Liver (tissue), 9 donors: ENCODE data around the gene METTL4. TPM values are rescaled to one million over a fixed set of nuclear protein-coding genes. Genes with fewer than 3 reads are reported as not detected.

Experiments
- DNase-seq: peaks from one replicate; pipeline ENCODE4 v3.0.0-alpha.2; 2017; ENCODE audit warnings: low spot score
- H3K27ac ChIP-seq, 2 donors: one replicate each; pipeline ENCODE4 v1.7.0; 2013; ENCODE audit warnings: inconsistent platforms in 2 of 2, low read length in 2 of 2, control low read depth in 1 of 2, low read depth in 1 of 2, mild to moderate bottlenecking in 1 of 2
- H3K27me3 ChIP-seq, 4 donors: one replicate each; pipeline versions ENCODE4 v1.6.1 to v1.7.0; 2013; ENCODE audit warnings: low read length in 3 of 4, inconsistent platforms in 1 of 4, mild to moderate bottlenecking in 1 of 4, moderate library complexity in 1 of 4; ENCODE audit not compliant: control insufficient read depth in 4 of 4, insufficient read depth in 4 of 4
- H3K36me3 ChIP-seq, 4 donors: one replicate each; pipeline versions ENCODE4 v1.6.1 to v1.7.0; 2013; ENCODE audit warnings: low read length in 3 of 4, mild to moderate bottlenecking in 3 of 4, low read depth in 1 of 4, moderate library complexity in 1 of 4; ENCODE audit not compliant: control insufficient read depth in 4 of 4, insufficient read depth in 3 of 4
- H3K4me1 ChIP-seq, 4 donors: one replicate each; pipeline versions ENCODE4 v1.6.1 to v1.7.0; 2013; ENCODE audit warnings: low read length in 3 of 4, mild to moderate bottlenecking in 3 of 4, moderate library complexity in 1 of 4; ENCODE audit not compliant: control insufficient read depth in 4 of 4, insufficient read depth in 4 of 4
- H3K4me3 ChIP-seq, 3 donors: one replicate each; pipeline versions ENCODE4 v1.6.1 to v1.7.0; 2013; ENCODE audit warnings: low read length in 3 of 3, control low read depth in 1 of 3, low read depth in 1 of 3, mild to moderate bottlenecking in 1 of 3
- H3K9ac ChIP-seq, 2 donors: one replicate each; pipeline ENCODE4 v1.7.0; 2013; ENCODE audit warnings: low read length in 2 of 2, mild to moderate bottlenecking in 2 of 2, moderate library complexity in 2 of 2, control low read depth in 1 of 2, low read depth in 1 of 2
- H3K9me3 ChIP-seq, 4 donors: one replicate each; pipeline versions ENCODE4 v1.6.1 to v1.7.0; 2013; ENCODE audit warnings: low read length in 3 of 4; ENCODE audit not compliant: control insufficient read depth in 4 of 4
- EGR1 ChIP-seq, 2 donors: IDR thresholded peaks; 2 replicates each; pipeline ENCODE4 v1.6.1; 2016 to 2018; ENCODE audit warnings: antibody characterized with exemption in 2 of 2, low read depth in 2 of 2
- FOXA2 ChIP-seq: IDR thresholded peaks from 2 replicates; pipeline ENCODE4 v1.6.1; 2016; ENCODE audit warnings: antibody characterized with exemption
- GABPA ChIP-seq, 2 donors: IDR thresholded peaks in 1 of 2; conservative IDR thresholded peaks in 1 of 2; 2 replicates each; pipeline ENCODE4 v1.6.1; 2016; ENCODE audit warnings: antibody characterized with exemption in 2 of 2, mild to moderate bottlenecking in 1 of 2, moderate library complexity in 1 of 2
- HNF4A ChIP-seq, 2 donors: conservative IDR thresholded peaks; 2 replicates each; pipeline ENCODE4 v1.6.1; 2016; ENCODE audit warnings: antibody characterized with exemption in 2 of 2, mild to moderate bottlenecking in 2 of 2
- HNF4G ChIP-seq: IDR thresholded peaks from 2 replicates; pipeline ENCODE4 v1.6.1; 2016; ENCODE audit warnings: antibody characterized with exemption
- JUND ChIP-seq, 2 donors: IDR thresholded peaks; 2 replicates each; pipeline ENCODE4 v1.6.1; 2016; ENCODE audit warnings: antibody characterized with exemption in 2 of 2
- RXRA ChIP-seq, 2 donors: IDR thresholded peaks; 2 replicates each; pipeline ENCODE4 v1.6.1; 2017 to 2018; ENCODE audit warnings: antibody characterized with exemption in 2 of 2, mild to moderate bottlenecking in 1 of 2
- SP1 ChIP-seq: IDR thresholded peaks from 2 replicates; pipeline ENCODE4 v1.6.1; 2018; ENCODE audit warnings: antibody characterized with exemption, mild to moderate bottlenecking
- TAF1 ChIP-seq: conservative IDR thresholded peaks from 2 replicates; pipeline ENCODE4 v1.6.1; 2016; ENCODE audit warnings: antibody characterized with exemption, mild to moderate bottlenecking
- YY1 ChIP-seq: IDR thresholded peaks from 2 replicates; pipeline ENCODE4 v1.6.1; 2016; ENCODE audit warnings: antibody characterized with exemption, mild to moderate bottlenecking
- WGBS: extraction: QIAGEN DNeasy Blood & Tissue Kit; methylation state at CpG from one replicate; pipeline ENCODE4 v1.1.7; 2013; 5-methylcytosine and 5-hydroxymethylcytosine counted together
- polyA plus RNA-seq, 2 donors: library from polyadenylated mRNA; stranded (reverse) in 1 of 2; unstranded in 1 of 2; fragments of 200-250 nt in 1 of 2; fragments of >200 nt in 1 of 2; fragmentation: Nextera tagmentation in 1 of 2; extraction: Ambion mirVana in 1 of 2; gene quantifications; one replicate each; pipeline versions ENCODE4 v1.2.1 to v1.2.3, GENCODE V29; 2013 to 2015
- total RNA-seq, 2 donors: library from RNA; depleted of rRNA; stranded (reverse); fragments of >200 nt; gene quantifications; one replicate each; pipeline ENCODE4 v1.2.3, GENCODE V29; 2014
- TF ChIP-seq, protein P1 (sequence below): IDR thresholded peaks from 2 replicates; pipeline ENCODE4 v1.6.1; 2016; ENCODE audit warnings: antibody characterized with exemption
- TF ChIP-seq, protein P2 (sequence below): IDR thresholded peaks from 2 replicates; pipeline ENCODE4 v1.6.1; 2016; ENCODE audit warnings: antibody characterized with exemption, mild to moderate bottlenecking
- TF ChIP-seq, protein P3 (sequence below): fragments of 150-350 bp; IDR thresholded peaks from 2 replicates; pipeline ENCODE4 v1.5.1; 2017; ENCODE audit warnings: improper control_type of control experiment, low read depth, low read length; ENCODE audit not compliant: missing input control
- TF ChIP-seq, protein P4 (sequence below): IDR thresholded peaks from 2 replicates; pipeline ENCODE4 v1.6.1; 2016; ENCODE audit warnings: antibody characterized with exemption
- donor health status: healthy.
- donor health status: healthy.
- donor health status: healthy.
- donor health status: healthy.
- donor health status: healthy.

METTL4 gene
- total and polyA plus RNA-seq, 4 donors, result 1.9 to 13.9 (median 3.5) TPM

DNA sequence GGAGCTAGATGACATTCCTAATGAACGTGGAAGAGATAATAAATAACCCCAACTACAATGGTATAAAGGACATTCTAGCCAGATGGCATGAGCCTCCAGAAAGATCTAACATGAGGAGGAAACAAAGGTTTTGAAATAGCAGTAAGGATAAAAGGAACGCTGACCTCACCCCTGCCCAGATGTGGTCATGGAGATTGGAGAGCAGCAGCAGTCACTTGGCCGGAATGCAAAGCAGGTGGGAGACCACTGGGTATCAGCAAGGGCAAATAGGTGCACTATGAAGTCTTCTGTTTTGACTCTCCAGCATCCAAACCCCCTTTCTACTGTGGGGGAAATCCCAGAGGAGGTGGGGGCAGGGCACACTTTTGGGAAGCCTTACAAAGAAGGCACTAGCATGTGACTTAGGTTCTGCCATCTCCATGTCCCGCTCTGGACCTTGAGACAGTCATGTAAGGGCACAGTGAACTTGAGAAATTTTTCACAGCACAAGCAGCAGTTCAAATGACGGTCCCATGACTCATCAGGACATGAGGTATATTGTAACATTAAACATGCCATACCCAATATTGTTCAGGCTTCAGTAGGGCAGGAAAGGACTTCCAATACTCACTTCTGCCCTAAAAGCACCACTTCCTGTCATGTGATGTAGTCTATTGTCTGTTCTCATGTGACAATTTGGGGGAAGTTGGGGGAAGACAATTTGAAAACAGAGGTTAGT, 55.2 kb downstream of the METTL4 start:
- Histone ChIP-seq H3K9ac (no peak overlapping the region), H3K27ac (no peak overlapping the region)

DNA sequence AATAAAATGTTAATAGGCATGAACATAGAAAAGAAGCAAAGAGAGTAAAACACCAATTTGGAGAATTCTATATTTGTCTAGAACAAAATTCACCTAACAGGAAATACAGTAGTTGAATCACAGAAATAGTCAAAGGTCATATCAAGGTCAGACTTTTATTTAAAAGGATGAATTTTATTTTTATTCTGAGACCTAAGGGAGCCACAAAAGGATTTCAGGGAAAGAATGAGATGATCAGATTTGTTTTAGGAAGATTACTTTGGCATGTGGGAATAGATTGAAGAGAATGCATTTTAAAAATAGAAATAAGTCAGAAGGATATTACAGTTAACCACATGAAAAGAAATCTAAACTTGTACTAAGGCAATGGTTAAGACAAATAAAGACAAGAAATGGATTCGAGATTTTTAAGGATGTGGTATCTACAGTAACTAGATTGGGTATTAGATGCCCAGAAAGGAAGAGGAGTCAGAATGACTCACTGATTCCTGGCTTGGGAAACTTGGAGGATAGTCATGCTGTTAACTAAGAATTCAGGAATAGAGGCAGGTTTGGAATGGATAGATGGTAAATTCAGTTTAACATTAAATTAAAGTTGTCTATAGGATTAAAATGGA, 56.0 kb downstream of the METTL4 start:
- Histone ChIP-seq H3K27ac (no peak overlapping the region), H3K4me1 (no peaks in the 10 kb centered on the region), H3K9ac (no peak overlapping the region), H3K27me3 (no peaks in the 10 kb centered on the region), H3K36me3 (no peaks in the 10 kb centered on the region), H3K9me3 (no peaks in the 10 kb centered on the region), H3K4me3 (no peak overlapping the region)
- no peak for DNase-seq
- TF ChIP-seq RXRA (IDR thresholded peaks at IDR 0.05) (no peak), HNF4G (no peak), FOXA2 (no peak), JUND (IDR thresholded peaks at IDR 0.05) (no peak), TAF1 (no peak), EGR1 (IDR thresholded peaks at IDR 0.05; ENCODE audit: low read depth in 2 of 2) (no peak), GABPA (IDR thresholded peaks at IDR 0.05 in 1 of 2, conservative IDR thresholded peaks at IDR 0.05 in 1 of 2) (no peak), HNF4A (conservative IDR thresholded peaks at IDR 0.05) (no peak), YY1 (no peak), SP1 (no peak)
- TF ChIP-seq, protein P1, sequence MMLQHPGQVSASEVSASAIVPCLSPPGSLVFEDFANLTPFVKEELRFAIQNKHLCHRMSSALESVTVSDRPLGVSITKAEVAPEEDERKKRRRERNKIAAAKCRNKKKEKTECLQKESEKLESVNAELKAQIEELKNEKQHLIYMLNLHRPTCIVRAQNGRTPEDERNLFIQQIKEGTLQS, result no peak
- TF ChIP-seq, protein P2, sequence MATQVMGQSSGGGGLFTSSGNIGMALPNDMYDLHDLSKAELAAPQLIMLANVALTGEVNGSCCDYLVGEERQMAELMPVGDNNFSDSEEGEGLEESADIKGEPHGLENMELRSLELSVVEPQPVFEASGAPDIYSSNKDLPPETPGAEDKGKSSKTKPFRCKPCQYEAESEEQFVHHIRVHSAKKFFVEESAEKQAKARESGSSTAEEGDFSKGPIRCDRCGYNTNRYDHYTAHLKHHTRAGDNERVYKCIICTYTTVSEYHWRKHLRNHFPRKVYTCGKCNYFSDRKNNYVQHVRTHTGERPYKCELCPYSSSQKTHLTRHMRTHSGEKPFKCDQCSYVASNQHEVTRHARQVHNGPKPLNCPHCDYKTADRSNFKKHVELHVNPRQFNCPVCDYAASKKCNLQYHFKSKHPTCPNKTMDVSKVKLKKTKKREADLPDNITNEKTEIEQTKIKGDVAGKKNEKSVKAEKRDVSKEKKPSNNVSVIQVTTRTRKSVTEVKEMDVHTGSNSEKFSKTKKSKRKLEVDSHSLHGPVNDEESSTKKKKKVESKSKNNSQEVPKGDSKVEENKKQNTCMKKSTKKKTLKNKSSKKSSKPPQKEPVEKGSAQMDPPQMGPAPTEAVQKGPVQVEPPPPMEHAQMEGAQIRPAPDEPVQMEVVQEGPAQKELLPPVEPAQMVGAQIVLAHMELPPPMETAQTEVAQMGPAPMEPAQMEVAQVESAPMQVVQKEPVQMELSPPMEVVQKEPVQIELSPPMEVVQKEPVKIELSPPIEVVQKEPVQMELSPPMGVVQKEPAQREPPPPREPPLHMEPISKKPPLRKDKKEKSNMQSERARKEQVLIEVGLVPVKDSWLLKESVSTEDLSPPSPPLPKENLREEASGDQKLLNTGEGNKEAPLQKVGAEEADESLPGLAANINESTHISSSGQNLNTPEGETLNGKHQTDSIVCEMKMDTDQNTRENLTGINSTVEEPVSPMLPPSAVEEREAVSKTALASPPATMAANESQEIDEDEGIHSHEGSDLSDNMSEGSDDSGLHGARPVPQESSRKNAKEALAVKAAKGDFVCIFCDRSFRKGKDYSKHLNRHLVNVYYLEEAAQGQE, result no peak
- TF ChIP-seq, protein P3, sequence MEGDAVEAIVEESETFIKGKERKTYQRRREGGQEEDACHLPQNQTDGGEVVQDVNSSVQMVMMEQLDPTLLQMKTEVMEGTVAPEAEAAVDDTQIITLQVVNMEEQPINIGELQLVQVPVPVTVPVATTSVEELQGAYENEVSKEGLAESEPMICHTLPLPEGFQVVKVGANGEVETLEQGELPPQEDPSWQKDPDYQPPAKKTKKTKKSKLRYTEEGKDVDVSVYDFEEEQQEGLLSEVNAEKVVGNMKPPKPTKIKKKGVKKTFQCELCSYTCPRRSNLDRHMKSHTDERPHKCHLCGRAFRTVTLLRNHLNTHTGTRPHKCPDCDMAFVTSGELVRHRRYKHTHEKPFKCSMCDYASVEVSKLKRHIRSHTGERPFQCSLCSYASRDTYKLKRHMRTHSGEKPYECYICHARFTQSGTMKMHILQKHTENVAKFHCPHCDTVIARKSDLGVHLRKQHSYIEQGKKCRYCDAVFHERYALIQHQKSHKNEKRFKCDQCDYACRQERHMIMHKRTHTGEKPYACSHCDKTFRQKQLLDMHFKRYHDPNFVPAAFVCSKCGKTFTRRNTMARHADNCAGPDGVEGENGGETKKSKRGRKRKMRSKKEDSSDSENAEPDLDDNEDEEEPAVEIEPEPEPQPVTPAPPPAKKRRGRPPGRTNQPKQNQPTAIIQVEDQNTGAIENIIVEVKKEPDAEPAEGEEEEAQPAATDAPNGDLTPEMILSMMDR, result no peak
- TF ChIP-seq, protein P4, sequence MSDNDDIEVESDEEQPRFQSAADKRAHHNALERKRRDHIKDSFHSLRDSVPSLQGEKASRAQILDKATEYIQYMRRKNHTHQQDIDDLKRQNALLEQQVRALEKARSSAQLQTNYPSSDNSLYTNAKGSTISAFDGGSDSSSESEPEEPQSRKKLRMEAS, result no peak
- 61% methylated on average over 1 of the region's 1 CpG for WGBS

More for the DNA sequence above, 55.2 kb downstream of the METTL4 start:
- 90% methylated on average over 5 of the region's 5 CpGs for WGBS
- Histone ChIP-seq H3K4me1 (no peaks in the 10 kb centered on the region), H3K36me3 (no peaks in the 10 kb centered on the region), H3K9me3 (no peaks in the 10 kb centered on the region), H3K4me3 (no peak overlapping the region), H3K27me3 (no peaks in the 10 kb centered on the region)
- DNase-seq, result no peak
- TF ChIP-seq SP1 (no peak), EGR1 (IDR thresholded peaks at IDR 0.05; ENCODE audit: low read depth in 2 of 2) (no peak)
